ENCODE results near the gene WDR55. TPM values are rescaled to one million over a fixed set of nuclear protein-coding genes. Genes with fewer than 3 reads are reported as not detected.
"Not testable (repeated sequence)": the region's sequence is repeated elsewhere in the genome, so short reads cannot be mapped to it uniquely, and the experiment has no call there.

The WDR55 gene
- polyA plus RNA-seq, 1 donor: 14.9 TPM

DNA sequence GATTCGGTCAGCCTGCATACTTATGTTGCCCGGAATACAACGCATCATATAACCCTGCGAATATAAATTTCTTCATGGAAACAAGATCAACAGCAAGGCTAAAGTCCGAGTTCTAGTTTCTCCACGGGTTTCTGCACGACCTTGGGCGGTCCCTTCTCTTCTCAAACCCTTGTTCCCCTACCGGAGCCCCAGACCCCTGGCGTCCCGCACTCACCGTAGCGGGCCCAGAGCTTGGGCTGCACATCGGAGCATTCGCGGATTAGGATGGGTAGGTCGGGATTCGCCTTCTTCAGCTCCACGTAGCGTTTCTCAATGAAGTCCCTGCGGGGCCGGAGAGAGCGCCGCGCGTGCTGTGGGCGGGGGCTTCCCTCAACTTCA, 17.7 kb upstream of the WDR55 start:
- DNase-seq (ENCODE audit: low read depth): no peak

DNA sequence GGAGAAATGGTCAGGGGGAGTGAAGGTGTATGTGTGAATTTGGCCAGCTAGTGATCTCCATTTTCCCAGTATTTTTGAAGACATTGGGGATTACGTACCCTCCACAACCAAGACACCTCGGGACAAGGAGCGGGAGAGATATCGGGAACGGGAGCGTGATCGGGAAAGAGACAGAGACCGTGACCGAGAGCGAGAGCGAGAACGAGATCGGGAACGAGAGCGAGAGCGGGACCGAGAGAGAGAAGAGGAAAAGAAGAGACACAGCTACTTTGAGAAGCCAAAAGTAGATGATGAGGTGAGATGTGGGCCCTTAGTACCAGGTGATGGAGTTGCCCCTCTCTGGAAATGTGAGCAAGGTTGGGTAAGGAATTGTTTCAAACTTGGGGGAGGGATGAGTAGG, 5.8 kb upstream of the WDR55 start:
- DNase-seq (ENCODE audit: low read depth): no peak

DNA sequence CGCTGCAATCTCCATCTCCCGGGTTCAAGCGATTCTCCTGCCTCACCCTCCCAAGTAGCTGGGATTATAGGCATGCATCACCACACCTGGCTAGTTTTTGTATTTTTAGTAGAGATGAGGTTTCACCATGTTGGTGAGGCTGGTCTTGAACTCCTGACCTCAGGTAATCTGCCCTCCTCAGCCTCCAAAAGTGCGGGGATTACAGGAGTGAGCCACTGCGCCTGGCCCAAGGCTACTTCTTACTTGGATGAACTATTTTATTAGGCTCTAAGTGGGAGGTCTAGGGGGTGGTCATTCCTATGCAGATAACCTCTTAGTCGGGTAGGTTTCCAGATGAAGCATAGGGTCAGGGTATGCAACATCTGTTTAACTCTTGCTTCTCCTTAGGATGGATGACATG, 4.3 kb upstream of the WDR55 start:
- DNase-seq (ENCODE audit: low read depth): not testable (repeated sequence)

DNA sequence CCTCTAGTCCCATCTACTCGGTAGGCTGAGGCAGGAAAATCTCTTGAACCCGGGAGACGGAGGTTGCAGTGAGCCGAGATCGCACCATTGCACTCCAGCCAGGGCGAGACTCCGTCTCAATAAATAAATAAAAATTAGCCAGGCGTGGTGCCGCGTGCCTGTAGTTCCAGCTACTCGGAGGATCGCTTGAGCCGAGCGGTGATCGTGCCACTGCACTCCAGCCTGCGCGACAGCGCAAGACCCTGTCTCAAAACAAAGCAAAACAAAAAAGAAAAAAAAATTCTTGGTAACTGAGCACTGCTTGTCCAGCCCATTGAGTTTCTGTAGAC, 710 bp upstream of the WDR55 start:
- no peak for DNase-seq (ENCODE audit: low read depth)

DNA sequence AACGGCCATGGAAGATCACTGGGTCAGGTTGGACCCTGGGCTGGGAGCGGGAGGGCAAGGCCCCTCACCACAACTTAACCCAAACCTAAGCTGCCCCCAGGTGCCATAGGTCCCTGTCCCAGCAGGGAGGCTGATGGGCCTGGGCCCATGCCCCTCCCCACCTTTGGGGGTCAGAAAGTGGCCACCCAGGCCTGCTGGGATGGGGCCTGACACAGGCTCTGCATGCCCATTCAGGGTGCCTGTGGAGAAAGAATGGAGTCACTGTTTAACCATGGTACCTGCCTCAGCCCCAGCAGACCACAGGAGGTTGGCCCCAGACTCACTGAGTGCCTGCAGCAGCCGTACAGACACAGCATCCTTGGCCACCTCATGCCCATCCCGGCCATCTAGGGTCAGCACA, 6.3 kb downstream of the WDR55 start:
- DNase-seq (ENCODE audit: low read depth): not testable (repeated sequence)

DNA sequence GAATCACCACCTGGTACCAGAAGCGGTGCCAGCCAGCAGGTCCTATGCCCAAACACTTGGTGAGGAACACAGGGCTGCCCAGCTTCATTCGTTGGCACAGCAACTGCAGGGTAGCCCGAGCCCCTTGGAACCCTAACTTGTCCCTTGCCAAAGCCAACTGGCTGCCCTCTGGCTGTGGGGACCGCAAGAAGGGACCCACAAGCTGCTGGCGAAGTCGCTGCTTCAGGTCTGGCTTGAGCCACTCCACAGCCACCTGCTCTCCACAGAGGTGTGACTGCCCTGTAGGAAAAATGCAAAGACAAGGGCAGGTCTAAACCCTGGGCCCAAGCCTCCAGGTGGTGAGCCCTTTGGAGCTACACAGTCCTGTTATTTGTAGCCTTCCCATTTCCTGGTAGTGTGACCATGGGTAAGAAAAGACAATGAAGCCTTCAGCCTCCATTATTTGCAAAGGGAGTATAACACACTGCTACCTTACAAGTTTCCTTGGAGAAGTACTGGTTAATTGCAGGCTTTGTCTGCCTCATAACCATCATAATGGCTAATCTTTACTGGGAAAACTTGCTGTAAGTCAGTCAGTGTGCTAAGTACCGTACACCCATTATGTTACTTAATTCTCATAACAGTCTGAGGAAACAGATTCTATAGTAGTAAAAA, 6.9 kb downstream of the WDR55 start:
- DNase-seq (ENCODE audit: low read depth): no peak

DNA sequence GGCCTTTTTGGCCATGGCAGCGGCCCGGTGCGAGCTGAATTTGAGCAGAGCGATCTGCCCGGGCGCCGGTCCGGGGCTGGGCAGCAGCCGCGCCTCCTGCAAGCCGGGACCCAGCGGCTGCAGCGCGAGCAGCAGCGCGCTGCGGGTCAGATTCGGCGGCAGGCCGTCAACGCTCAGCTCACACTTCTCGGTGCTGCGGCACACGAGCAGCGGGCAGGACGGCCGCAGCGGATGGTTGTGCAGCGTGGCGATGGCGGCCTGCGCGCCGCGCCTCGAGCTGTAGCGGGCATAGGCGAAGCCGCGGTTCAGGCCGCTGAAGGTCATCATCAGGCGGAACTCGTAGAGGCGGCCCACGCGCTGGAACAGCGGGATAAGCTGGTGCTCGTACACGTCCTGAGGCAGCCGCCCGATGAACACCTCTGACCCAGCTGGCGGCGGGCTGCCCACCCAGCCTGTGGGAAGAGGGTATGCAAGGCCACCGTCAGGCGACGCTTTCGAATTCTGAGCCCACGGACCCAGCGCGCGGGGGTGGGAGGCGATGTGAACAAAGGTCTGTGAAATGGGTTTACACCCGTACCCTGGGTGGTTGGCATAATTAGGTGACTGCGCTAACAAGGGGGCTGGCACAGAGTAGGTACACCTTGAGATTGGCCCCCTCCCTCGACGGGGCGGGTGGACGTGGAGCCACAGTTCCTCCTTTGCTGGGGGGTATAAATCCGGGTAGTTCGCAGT, 7.9 kb downstream of the WDR55 start:
- no peak for DNase-seq (ENCODE audit: low read depth)

DNA sequence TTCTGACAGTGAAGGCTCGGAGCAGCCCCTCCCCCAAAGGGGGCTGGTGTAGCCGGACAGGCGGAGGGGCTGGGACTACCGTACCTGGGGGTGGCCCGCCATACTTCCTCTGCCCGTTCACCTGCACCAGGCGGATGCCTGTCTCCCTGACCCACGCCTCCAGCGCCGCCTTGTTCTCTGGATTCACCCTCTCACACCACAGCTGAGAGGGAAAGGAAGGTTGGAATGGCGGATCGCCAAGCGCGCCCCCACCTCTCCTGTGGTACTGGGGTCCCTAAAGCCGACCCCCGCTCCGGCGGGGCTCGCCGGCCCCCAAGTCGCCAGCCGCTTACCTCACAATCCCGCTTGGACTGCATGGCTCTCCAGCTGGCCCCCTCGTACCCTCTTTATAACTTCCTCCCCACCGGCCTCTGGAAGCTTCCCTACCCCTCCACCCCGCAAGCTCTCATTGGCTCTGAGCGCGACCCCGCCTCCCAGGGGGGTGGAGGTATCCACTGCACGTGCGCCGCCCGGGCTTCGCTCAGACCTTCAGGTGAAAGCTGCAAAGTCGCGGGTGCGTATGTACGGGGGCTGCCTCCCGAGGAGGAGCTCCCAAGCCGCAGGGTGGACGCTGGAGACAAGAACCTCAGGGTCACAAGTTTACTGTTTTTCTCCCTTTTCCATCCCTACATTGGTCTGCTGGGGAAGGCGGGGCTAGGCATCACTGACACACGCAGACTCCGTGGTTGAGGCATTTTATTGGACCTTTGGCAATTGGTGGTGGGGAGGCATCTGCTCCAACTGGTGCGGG, 8.7 kb downstream of the WDR55 start, which contains the start of gene DND1:
Gene DND1 (minus strand): TSS at position 390 of the 790 bp plus-strand sequence. CDS start 34 bp downstream, at position 356.
- no peak for DNase-seq (ENCODE audit: low read depth)

DNA sequence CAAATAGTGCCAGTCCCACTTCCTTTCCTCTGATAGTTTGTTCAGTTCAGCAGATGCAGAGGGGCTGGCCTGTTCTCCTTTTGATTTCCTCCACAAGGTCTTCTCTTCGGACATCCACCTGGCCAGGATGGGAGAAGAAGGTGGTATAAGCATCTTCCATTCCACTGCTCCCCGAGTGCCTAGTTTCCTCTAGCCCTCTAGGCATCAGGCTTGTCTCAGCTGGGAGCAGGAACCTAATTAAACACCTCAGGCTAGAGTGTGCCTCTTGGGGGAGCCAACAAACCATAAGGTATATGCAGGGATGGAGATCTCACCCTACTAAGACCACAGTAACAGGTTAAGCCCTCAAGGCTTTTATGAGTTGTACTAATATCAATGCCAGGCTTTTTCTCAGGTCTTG, 9.5 kb downstream of the WDR55 start:
- DNase-seq (ENCODE audit: low read depth): no peak

DNA sequence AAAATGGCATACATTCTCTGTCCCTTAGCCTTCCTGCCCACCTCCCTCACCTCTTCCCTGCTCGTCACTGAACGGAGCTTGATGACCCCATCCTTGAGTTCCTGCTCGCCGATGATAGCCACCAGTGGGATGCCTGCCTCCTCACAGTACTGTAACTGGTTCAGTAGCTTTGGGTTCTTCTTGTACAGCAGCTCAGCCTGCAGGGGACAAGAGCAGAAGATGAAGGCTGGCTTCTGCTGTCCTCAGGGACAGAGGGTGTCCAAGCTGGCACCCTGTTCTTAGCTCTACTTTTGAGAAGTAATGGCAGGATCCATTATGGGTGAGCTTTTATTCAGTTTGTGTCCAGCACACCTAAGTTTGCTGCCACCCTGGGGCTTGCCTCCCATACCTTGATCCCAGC, 9.9 kb downstream of the WDR55 start:
- no peak for DNase-seq (ENCODE audit: low read depth)

DNA sequence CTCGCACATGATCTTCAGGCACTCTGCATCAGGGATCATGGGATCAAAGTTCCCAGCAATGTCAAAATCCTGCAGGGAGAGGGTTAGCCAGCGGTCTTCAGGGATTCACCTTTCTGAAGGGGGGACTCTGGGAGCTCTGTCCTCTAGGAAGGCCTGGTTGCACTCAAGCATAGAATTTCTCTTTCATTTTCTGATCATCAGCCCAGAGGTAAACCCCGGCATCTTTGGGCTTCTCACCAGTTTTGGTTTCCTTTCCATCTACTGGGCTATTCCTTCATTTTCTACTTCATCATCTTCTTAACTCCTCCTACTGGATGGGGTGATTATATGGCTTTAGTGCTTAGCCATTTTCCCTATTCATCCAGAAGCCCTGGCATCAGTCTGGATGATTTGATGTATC, 13.2 kb downstream of the WDR55 start:
- no peak for DNase-seq (ENCODE audit: low read depth)

DNA sequence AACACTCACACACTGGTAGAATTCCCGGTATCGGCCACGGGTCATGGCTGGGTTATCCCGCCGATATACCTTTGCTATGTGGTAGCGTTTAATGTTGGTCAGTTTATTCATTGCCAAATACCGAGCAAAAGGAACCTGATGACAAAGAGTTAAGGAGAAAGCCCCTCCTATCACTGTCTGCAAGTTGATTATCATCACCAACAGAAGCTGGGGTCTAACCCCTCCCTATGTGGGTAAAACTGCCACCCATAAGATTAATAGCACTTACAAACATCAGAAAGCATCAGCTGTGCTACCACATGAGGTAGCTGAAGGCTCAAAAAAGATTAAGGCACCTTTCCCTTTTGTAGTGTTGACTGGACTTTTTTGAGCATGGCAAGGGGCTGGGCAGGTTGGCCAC, 14.3 kb downstream of the WDR55 start:
- no peak for DNase-seq (ENCODE audit: low read depth)

DNA sequence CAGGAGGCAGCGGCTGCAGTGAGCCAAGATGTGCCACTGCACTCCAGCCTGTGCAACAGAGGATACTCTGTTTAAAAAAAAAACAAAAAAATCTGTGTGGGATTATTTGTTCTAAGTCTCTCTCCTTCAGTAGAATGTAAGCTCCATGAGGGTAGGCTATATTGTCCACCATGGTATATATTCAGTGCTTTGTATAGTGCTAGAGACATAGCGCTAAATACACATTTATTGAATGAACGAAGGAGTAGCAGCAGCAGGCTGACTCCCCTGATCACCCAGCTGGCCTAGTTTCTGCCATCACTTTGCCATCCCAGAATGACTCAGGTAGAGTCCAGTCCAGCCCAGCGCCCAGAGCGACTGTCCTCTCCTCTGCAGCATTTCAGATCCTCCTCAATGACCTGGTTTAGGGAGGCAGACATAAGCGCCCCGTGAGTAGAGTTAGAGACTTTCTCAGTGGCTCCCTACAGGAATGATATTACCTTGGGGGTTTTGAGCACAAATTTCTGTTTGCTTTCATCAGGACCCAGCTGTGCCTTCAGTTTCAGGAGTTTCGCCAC, 25.8 kb downstream of the WDR55 start:
- DNase-seq (ENCODE audit: low read depth): no peak

DNA sequence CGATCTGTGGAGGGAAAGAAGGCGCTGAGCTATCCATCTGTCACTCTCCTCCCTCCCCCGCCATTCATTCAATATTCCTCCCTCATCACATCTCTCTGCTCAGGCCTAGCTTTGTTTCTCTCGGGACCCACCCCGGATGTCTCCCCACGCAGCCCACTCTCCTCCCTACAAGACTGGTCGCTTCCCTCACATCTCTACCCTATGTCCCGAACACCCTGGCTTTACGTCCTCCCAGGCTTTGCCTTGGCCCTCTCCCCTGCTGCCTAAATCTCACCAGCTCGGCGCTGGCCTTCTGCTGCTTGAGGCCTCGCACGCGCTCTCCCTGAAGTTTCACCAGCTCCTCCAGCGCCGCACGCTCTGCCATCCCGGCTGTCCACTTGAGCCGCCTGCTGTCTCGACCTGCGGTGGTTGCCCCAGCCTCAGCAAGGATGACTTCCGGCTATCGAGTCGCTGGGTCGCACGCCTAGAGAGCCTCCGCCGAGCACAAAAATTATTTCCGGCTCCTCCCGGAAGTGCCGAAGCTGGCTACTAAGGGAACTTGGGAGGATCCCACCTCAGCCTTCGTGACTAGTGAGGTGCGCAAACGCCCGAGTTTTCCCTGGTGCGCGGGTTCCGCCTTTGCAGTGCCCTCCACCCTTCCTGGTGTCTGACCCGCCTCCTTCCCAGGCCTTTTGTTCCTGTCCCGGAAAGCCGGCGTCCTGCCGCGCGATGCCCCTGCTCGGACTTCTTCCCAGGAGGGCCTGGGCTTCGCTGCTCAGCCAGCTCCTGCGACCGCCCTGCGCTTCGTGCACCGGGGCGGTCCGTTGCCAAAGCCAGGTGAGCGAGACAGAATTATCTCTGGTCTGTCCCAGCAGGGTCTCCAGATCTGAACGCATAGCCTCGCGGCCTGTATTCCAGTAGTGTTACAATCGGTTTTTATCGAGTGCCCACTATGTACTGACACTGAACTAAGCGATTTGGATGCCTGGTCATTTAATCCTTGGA, 26.5 kb downstream of the WDR55 start, which contains the start of the genes HARS1 and HARS2:
Gene HARS1 (minus strand): TSS at position 430 of the 984 bp plus-strand sequence. CDS start 66 bp downstream, at position 364.
Gene HARS2 (plus strand): TSS at position 515 of the 984 bp plus-strand sequence. CDS start 194 bp downstream, at position 709.
- DNase-seq (ENCODE audit: low read depth): peak; percentile 72

DNA sequence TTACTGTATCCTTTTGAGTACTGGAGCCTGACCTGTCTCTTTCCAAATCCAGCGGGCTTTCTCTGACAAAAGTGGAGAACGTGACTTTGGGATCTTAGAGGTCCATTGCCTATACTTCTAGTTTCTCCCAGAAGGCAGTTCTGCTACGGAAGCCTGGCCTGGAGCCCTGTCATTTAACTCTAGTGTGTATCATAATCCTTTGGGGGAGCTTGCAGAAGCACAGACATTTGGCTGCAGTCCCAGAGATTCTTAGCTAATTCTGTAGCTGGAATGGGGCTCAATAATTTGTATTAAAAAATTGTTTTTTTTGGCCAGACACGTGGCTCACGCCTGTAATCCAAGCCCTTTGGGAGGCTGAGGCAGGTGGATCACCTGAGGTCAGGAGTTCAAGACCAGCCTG, 29.6 kb downstream of the WDR55 start:
- no peak for DNase-seq (ENCODE audit: low read depth)

DNA sequence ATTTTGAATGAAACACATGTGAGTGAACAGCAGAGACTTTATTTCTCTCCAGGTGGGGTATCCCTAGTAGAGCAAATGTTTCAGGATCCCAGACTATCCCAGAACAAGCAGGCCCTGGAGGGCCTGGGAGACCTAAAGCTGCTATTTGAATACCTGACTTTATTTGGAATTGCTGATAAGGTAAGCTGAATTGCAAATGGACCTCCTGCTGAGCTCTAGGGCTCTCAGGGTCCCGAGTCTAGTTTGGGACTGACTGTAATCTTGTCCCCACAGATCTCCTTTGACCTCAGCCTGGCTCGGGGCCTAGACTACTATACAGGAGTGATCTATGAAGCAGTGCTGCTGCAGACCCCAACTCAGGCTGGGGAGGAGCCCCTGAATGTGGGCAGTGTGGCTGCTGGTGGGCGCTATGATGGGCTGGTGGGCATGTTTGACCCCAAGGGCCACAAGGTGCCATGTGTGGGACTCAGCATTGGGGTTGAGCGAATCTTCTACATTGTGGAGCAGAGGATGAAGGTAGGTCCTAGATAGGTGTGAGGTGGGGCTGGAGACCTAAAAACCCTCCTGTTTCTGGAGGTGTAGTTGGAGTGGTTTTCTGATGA, 32.3 kb downstream of the WDR55 start:
- DNase-seq (ENCODE audit: low read depth): no peak

DNA sequence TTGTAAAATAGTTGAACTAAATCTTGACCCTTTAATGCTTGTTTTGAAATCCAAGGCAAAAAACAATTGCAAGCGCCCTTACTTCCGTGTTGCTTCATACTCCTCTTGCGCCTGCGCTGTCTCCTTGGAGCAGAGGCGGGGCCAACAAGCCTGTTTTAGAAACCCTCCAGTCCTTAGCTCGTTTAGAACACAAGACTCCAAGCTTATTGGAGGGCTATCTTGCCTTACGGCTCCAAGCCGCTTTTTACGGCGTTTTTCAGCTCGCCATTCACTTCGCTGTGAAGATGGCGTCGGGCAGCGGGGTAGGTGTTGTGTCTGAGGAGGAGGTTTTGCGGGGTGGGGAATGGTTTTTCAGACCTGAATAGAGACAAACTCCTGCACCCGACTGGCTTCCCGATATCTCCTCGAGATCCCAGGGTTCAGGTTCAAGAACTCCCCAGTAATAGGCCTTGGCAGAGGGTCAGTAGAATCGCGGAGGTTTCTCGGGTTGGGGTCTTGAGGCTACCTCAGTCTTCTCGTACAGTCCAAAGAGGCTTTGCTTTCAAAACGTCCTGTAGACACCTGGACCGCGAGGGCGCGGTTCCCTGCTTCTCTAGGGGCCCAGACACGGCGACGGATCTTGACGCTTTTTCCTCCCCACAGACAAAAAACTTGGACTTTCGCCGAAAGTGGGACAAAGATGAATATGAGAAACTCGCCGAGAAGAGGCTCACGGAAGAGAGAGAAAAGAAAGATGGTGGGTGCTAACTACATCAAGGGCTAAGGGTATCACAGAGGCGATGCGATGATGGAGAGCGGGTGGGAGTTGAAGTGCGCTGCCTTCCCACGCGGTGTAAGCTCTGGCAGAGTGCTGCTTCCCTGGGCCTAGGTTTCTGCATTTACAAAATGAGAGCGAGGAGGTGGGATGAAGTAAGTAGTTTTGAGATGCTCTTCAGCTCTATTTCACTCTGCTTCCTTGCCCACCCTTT, 35.8 kb downstream of the WDR55 start, which contains the start of gene ZMAT2:
Gene ZMAT2 (plus strand): TSS at position 271 of the 968 bp plus-strand sequence. CDS start 14 bp downstream, at position 285.
- DNase-seq (ENCODE audit: low read depth): peak; percentile 97

DNA sequence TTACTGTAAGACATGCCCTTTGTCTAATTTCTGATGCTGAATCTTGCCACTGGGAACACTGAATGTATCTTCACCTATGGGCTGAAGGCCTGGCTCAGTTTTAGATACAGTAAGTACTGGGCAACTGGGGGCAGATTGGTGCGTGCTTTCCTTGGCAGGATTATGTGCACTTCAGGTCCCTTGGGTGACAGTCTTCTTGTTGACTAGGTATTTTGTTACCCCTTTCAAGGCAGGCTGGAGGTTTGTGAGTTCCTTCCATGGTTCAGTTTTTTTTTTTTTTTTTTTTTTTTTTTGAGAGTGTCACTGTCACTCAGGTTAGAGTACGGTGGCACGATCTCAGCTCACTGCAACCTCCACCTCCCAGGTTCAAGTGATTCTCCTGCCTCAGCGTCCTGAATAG, 43.1 kb downstream of the WDR55 start:
- no peak for DNase-seq (ENCODE audit: low read depth)

DNA sequence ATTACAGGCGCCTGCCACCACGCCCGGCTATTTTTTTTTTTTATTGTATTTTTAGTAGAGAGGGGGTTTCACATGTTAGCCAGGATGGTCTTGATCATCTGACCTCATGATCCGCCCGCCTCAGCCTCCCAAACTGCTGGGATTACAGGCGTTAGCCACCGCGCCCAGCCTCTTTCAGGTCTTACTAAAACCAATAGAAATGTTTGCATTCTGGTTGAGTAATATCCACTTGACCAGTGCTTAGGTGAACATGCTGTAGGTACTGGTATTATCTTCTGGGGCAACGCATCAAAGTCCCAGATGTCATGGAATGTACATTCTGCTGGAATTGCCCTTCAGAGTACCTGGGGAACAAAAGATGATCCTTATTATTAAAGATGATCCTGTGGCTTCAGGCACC, 44.1 kb downstream of the WDR55 start:
- DNase-seq (ENCODE audit: low read depth): not testable (repeated sequence)

Measured in forelimb muscle (tissue), 1 donor.